Neural cell (in vitro differentiated cells): Measurements from ENCODE around the gene CAST. TPM values are rescaled to one million over a fixed set of nuclear protein-coding genes. Genes with fewer than 3 reads are reported as not detected.

ENCODE experiments used
- H2AFZ ChIP-seq: fragments of 200-600, 300-800 bp; sonication (generic), shearing (Covaris generic); 2 replicates; pipeline ENCODE4 v1.6.0; 2014; ENCODE audit warnings: low read depth, mild to moderate bottlenecking, antibody characterized with exemption, low read length, moderate library complexity
- H3F3A ChIP-seq: fragments of 200-600 bp; shearing (Covaris generic); 2 replicates; pipeline ENCODE4 v1.6.1; 2016; ENCODE audit warnings: mild to moderate bottlenecking, moderate library complexity, mixed read lengths, antibody characterized with exemption, low read length; ENCODE audit not compliant: insufficient read depth, poor library complexity, severe bottlenecking
- H3K27ac ChIP-seq: fragments of 200-600, 300-800 bp; sonication (generic), shearing (Covaris generic); 2 replicates; pipeline ENCODE4 v1.5.1; 2014; ENCODE audit warnings: mild to moderate bottlenecking, low read length, moderate library complexity
- H3K27me3 ChIP-seq: fragments of 300-800, 200-600 bp; sonication (generic), shearing (Covaris generic); 2 replicates; pipeline ENCODE4 v1.6.0; 2014; ENCODE audit warnings: mild to moderate bottlenecking, low read depth, low read length, moderate library complexity; ENCODE audit not compliant: insufficient read depth
- H3K36me3 ChIP-seq: fragments of 300-800, 200-600 bp; sonication (generic), shearing (Covaris generic); 2 replicates; pipeline ENCODE4 v1.5.1; 2014; ENCODE audit warnings: mild to moderate bottlenecking, antibody characterized with exemption, low read length, moderate library complexity; ENCODE audit not compliant: insufficient read depth
- H3K4me2 ChIP-seq: fragments of 300-800, 200-600 bp; sonication (generic), shearing (Covaris generic); 2 replicates; pipeline ENCODE4 v1.6.0; 2014; ENCODE audit warnings: mild to moderate bottlenecking, low read length
- H3K4me3 ChIP-seq: fragments of 300-800, 200-600 bp; sonication (generic), shearing (Covaris generic); 2 replicates; pipeline ENCODE4 v1.5.1; 2014; ENCODE audit warnings: mild to moderate bottlenecking, low read length, moderate library complexity
- H3K79me2 ChIP-seq: fragments of 200-600 bp; shearing (Covaris generic); replicated peaks from 2 replicates; pipeline ENCODE4 v1.6.0; 2014; ENCODE audit warnings: mild to moderate bottlenecking, low read length, moderate library complexity; ENCODE audit not compliant: insufficient read depth
- H3K9ac ChIP-seq: fragments of 300-800, 200-600 bp; sonication (generic), shearing (Covaris generic); 2 replicates; pipeline ENCODE4 v1.6.1; 2016; ENCODE audit warnings: mild to moderate bottlenecking, low read length, mixed read lengths
- H3K9me2 ChIP-seq: fragments of 200-600 bp; shearing (Covaris generic); 2 replicates; pipeline ENCODE4 v1.6.1; 2016; ENCODE audit warnings: mild to moderate bottlenecking, low read length, mixed read lengths; ENCODE audit not compliant: insufficient read depth
- H3K9me3 ChIP-seq: fragments of 200-600, 300-800 bp; sonication (generic), shearing (Covaris generic); 2 replicates; pipeline ENCODE4 v1.6.1; 2016; ENCODE audit warnings: mild to moderate bottlenecking, mixed run types, low read length, moderate library complexity, mixed read lengths
- H4K20me1 ChIP-seq: fragments of 200-600 bp; shearing (Covaris generic); 2 replicates; pipeline ENCODE4 v1.6.1; 2016; ENCODE audit warnings: mild to moderate bottlenecking, mixed run types; ENCODE audit not compliant: insufficient read depth
- EP300 ChIP-seq: fragments of 450-650 bp; conservative IDR thresholded peaks from 2 replicates; pipeline ENCODE4 v1.6.1; 2014; ENCODE audit warnings: antibody characterized with exemption, mild to moderate bottlenecking, moderate library complexity; ENCODE audit not compliant: poor library complexity, severe bottlenecking
- EZH2 ChIP-seq: fragments of 200-600, 300-800 bp; shearing (Covaris generic), sonication (generic); IDR thresholded peaks from 2 replicates; pipeline ENCODE4 v1.6.1; 2014; ENCODE audit warnings: antibody characterized with exemption, low read length, borderline replicate concordance, mild to moderate bottlenecking; ENCODE audit not compliant: insufficient read depth, poor library complexity, severe bottlenecking
- MXI1 ChIP-seq: fragments of 450-650 bp; conservative IDR thresholded peaks from 2 replicates; pipeline ENCODE4 v1.6.1; 2014; ENCODE audit warnings: antibody characterized with exemption, mild to moderate bottlenecking; ENCODE audit not compliant: poor library complexity, severe bottlenecking
- POLR2AphosphoS5 ChIP-seq: IDR thresholded peaks from 2 replicates; pipeline ENCODE4 v1.6.1; 2012
- RAD21 ChIP-seq: fragments of 450-650 bp; conservative IDR thresholded peaks from 2 replicates; pipeline ENCODE4 v1.6.1; 2014; ENCODE audit warnings: antibody characterized with exemption, mild to moderate bottlenecking, moderate library complexity
- SMC3 ChIP-seq: fragments of 450-650 bp; conservative IDR thresholded peaks from 2 replicates; pipeline ENCODE4 v1.6.1; 2014; ENCODE audit warnings: antibody characterized with exemption, mild to moderate bottlenecking, moderate library complexity; ENCODE audit not compliant: poor library complexity
- TAF1 ChIP-seq: IDR thresholded peaks from 2 replicates; pipeline ENCODE4 v1.6.1; 2012; ENCODE audit warnings: low read depth
- polyA plus RNA-seq: library from polyadenylated mRNA; depleted of rRNA; stranded (reverse); fragments of >200 nt; gene quantifications from 2 replicates; pipeline ENCODE4 v1.2.3, GENCODE V29; 2014
- TF ChIP-seq, protein P1 (sequence below): fragments of 450-650 bp; IDR thresholded peaks from 2 replicates; pipeline ENCODE4 v1.5.1; 2014; ENCODE audit warnings: antibody characterized with exemption, mild to moderate bottlenecking, moderate library complexity; ENCODE audit not compliant: poor library complexity, severe bottlenecking
- TF ChIP-seq, protein P2 (sequence below): IDR thresholded peaks from 2 replicates; pipeline ENCODE4 v1.6.1; 2012; ENCODE audit warnings: borderline replicate concordance

CAST gene
- polyA plus RNA-seq, 1 donor from 2014 or later = 8.4 TPM

DNA sequence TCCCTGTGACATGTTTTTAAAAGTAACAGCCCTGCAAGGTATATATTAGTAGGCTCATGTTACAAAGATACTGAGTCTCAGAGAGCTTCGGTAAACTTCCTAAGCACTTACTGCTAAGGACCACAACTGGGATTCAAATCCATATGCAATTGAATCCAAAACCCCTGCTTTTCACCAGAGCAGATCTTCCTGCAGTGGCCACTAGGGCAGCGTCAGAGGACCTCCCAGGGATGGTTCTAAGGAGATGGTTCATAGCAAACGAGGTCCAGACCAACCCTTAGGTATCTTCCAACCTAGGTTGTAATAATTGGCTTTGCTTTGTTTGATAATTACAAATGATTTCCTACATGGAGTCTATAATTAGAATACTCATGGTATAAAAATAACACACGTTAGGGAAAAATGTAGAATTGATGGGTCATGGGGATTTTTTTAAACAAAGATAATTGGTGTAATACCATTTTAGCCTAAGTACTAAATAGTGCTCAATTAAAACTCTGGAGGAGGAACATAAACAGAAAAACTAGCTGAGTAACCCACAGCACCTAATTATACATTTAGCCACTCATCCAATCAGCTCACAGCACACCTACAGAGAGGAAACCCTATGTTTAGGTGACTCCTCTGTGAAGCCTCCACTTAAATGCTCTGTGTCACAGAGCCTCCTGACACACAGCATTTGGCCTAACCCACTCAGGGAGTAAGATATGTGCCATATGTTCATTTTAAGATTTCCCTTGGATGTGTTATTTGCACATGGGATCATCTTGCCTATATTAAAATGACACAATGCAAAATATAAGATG is 10.0 kb upstream of the CAST start:
- no peak overlapping the region for H2AFZ ChIP-seq
- H3K79me2 ChIP-seq = no peaks in the 10 kb centered on the region
- no peaks in the 10 kb centered on the region for H3K27me3 ChIP-seq
- H3K9me2 ChIP-seq = no peaks in the 10 kb centered on the region
- TF ChIP-seq POLR2AphosphoS5 = no peak
- TF ChIP-seq, protein P1, sequence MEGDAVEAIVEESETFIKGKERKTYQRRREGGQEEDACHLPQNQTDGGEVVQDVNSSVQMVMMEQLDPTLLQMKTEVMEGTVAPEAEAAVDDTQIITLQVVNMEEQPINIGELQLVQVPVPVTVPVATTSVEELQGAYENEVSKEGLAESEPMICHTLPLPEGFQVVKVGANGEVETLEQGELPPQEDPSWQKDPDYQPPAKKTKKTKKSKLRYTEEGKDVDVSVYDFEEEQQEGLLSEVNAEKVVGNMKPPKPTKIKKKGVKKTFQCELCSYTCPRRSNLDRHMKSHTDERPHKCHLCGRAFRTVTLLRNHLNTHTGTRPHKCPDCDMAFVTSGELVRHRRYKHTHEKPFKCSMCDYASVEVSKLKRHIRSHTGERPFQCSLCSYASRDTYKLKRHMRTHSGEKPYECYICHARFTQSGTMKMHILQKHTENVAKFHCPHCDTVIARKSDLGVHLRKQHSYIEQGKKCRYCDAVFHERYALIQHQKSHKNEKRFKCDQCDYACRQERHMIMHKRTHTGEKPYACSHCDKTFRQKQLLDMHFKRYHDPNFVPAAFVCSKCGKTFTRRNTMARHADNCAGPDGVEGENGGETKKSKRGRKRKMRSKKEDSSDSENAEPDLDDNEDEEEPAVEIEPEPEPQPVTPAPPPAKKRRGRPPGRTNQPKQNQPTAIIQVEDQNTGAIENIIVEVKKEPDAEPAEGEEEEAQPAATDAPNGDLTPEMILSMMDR = peak; percentile 9
- no peak for TF ChIP-seq TAF1
- no peak for TF ChIP-seq SMC3
- no peak for TF ChIP-seq EZH2
- H3F3A ChIP-seq = no peaks in the 10 kb centered on the region
- H4K20me1 ChIP-seq = no peaks in the 10 kb centered on the region
- no peaks in the 10 kb centered on the region for H3K36me3 ChIP-seq
- H3K9me3 ChIP-seq = no peaks in the 10 kb centered on the region
- no peak overlapping the region for H3K4me3 ChIP-seq
- no peak overlapping the region for H3K27ac ChIP-seq
- H3K9ac ChIP-seq = no peak overlapping the region
- H3K4me2 ChIP-seq = no peak overlapping the region

DNA sequence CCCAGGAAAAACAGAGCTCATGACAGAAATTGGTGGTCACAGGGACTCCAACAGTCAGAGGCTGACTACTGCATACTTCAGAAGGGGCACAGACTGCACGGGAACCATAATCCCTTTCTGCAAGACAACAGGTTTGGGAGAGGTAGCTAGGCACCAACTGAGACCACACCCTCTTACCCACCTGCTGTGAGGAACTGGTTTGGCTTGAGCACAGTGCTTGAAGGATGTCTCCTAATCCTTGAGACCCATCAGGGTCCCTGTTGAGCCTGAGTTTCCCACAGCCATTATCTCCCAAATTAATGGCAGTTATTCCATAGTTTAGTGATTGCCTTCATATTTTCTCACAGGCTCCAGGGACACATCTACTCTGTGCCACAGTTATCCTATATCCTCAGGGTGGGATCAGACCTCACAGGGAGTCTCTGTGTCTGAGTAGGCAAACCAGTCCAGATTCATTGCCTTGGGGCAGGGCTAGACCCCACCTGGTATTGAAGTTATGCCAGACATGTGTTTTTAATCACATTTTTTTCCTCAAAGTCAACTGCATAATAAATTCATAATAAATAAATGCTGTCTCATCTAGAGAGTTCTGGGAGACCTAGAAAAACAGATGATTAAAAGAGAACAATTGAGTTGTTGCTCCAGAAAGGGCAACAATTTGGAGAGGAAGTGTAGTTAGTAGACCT is 9.3 kb upstream of the CAST start:
- Histone ChIP-seq H3K9me2 (no peaks in the 10 kb centered on the region), H2AFZ (no peak overlapping the region), H3K4me3 (no peak overlapping the region), H3K27ac (no peak overlapping the region), H3K9ac (no peak overlapping the region), H3K9me3 (no peaks in the 10 kb centered on the region), H3F3A (no peaks in the 10 kb centered on the region), H3K79me2 (no peaks in the 10 kb centered on the region), H3K27me3 (no peaks in the 10 kb centered on the region), H3K4me2 (no peak overlapping the region), H4K20me1 (no peaks in the 10 kb centered on the region), H3K36me3 (no peaks in the 10 kb centered on the region)
- TF ChIP-seq SMC3 = no peak

DNA sequence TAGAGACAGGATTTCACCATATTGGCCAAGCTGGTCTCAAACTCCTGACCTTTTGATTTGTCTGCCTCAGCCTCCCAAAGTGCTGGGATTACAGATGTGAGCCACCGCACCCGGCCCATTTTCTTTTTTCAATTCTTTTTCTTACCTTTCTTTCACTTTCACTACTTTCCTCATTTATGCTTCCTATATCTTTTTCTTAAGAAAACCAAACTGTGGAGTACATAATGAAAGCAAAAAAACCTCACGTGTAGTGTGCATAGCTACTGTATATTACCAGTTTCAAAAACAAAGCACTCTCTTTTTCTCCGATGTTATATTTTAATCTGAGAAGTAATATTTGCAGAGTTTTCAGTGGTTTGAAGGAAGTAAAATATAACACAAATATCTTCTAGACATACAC is 8.0 kb upstream of the CAST start:
- H3K9me3 ChIP-seq = no peaks in the 10 kb centered on the region
- H3K9ac ChIP-seq = no peak overlapping the region
- H2AFZ ChIP-seq = no peak overlapping the region
- H3K4me2 ChIP-seq = no peak overlapping the region
- H4K20me1 ChIP-seq = no peaks in the 10 kb centered on the region
- no peak overlapping the region for H3K4me3 ChIP-seq
- H3K27ac ChIP-seq = no peak overlapping the region
- H3K79me2 ChIP-seq = no peaks in the 10 kb centered on the region
- no peaks in the 10 kb centered on the region for H3K36me3 ChIP-seq
- H3K27me3 ChIP-seq = peaks cover 3% of the 10 kb centered on the region
- H3F3A ChIP-seq = no peaks in the 10 kb centered on the region
- TF ChIP-seq MXI1 = no peak
- TF ChIP-seq TAF1 = no peak
- TF ChIP-seq, protein P1 = no peak
- TF ChIP-seq, protein P2, sequence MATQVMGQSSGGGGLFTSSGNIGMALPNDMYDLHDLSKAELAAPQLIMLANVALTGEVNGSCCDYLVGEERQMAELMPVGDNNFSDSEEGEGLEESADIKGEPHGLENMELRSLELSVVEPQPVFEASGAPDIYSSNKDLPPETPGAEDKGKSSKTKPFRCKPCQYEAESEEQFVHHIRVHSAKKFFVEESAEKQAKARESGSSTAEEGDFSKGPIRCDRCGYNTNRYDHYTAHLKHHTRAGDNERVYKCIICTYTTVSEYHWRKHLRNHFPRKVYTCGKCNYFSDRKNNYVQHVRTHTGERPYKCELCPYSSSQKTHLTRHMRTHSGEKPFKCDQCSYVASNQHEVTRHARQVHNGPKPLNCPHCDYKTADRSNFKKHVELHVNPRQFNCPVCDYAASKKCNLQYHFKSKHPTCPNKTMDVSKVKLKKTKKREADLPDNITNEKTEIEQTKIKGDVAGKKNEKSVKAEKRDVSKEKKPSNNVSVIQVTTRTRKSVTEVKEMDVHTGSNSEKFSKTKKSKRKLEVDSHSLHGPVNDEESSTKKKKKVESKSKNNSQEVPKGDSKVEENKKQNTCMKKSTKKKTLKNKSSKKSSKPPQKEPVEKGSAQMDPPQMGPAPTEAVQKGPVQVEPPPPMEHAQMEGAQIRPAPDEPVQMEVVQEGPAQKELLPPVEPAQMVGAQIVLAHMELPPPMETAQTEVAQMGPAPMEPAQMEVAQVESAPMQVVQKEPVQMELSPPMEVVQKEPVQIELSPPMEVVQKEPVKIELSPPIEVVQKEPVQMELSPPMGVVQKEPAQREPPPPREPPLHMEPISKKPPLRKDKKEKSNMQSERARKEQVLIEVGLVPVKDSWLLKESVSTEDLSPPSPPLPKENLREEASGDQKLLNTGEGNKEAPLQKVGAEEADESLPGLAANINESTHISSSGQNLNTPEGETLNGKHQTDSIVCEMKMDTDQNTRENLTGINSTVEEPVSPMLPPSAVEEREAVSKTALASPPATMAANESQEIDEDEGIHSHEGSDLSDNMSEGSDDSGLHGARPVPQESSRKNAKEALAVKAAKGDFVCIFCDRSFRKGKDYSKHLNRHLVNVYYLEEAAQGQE = no peak
- TF ChIP-seq SMC3 = no peak
- no peak for TF ChIP-seq EP300
- no peak for TF ChIP-seq POLR2AphosphoS5
- TF ChIP-seq RAD21 = no peak
- no peak for TF ChIP-seq EZH2
- H3K9me2 ChIP-seq = no peaks in the 10 kb centered on the region
